Colonic mucosa (tissue), 4 donors: Measurements from ENCODE around the gene GNPTAB. TPM values are rescaled to one million over a fixed set of nuclear protein-coding genes. Genes with fewer than 3 reads are reported as not detected.
A peak's percentile ranks its signal among the peaks of the same experiment; 100 is the strongest.

Experiments used
- DNase-seq: peaks from one replicate; pipeline ENCODE4 v3.0.0-alpha.2; 2020
- H3K27ac ChIP-seq: fragments of 200-600 bp; one replicate; pipeline ENCODE4 v1.8.0; 2021
- H3K27me3 ChIP-seq: fragments of 200-600 bp; one replicate; pipeline ENCODE4 v1.8.0; 2021
- H3K36me3 ChIP-seq: fragments of 200-600 bp; one replicate; pipeline ENCODE4 v1.8.0; 2021
- H3K4me1 ChIP-seq: fragments of 200-600 bp; one replicate; pipeline ENCODE4 v1.8.0; 2021; ENCODE audit warnings: mild to moderate bottlenecking
- H3K4me3 ChIP-seq: fragments of 200-600 bp; one replicate; pipeline ENCODE4 v1.8.0; 2021
- H3K9ac ChIP-seq, 2 donors: one replicate each; pipeline ENCODE4 v1.7.0; 2013; ENCODE audit warnings: control low read depth in 2 of 2, low read depth in 2 of 2, low read length in 2 of 2
- H3K9me3 ChIP-seq: fragments of 200-600 bp; one replicate; pipeline ENCODE4 v1.8.0; 2021
- CTCF ChIP-seq: fragments of 200-600 bp; IDR thresholded peaks from one replicate; pipeline ENCODE4 v1.8.0; 2022; ENCODE audit warnings: antibody characterized with exemption, mild to moderate bottlenecking
- intact Hi-C: fragments of 100-400 bp; cut with DNase I; formaldehyde crosslinking; loops from one replicate; pipeline ENCODE4 v1.14.1; 2022
- total RNA-seq, 2 donors: library from RNA; stranded (reverse); fragmentation: NEBNext Ultra II Directional in 1 of 2; extraction: Animal tissue kit (Norgen Biotek cat#: 25700) in 1 of 2; gene quantifications; one replicate each; pipeline ENCODE4 v1.2.1, GENCODE V29; 2021
- donor health status: healthy.
- donor health status: DM: no; HTN: no; CAD: no.
- donor health status: DM: no; HTN: no; CAD: no.

Gene GNPTAB
- total RNA-seq: 100 to 1,000 TPM in 1 of 2 donors, 10 to 100 TPM in 1; 49.1 to 103 TPM

GRCh38 chr12:101830367-101831325, at the start of gene GNPTAB:
Gene GNPTAB, minus strand, starts transcription at chr12:101830959. Its CDS starts 284 bp downstream, at chr12:101830675.
- intact Hi-C loops: no loop called here
- peak; percentile 95 for DNase-seq
- H3K36me3 ChIP-seq: no peaks in the 10 kb centered on the region
- H3K9me3 ChIP-seq: no peaks in the 10 kb centered on the region
- no peaks in the 10 kb centered on the region for H3K27me3 ChIP-seq
- TF ChIP-seq CTCF: peak; percentile 58
- peak within 1 kb of the TSS; percentile 88 for H3K27ac ChIP-seq
- H3K4me1 ChIP-seq: no peaks in the 10 kb centered on the region
- peak within 1 kb of the TSS; percentile 85 to 92 for H3K9ac ChIP-seq
- H3K4me3 ChIP-seq: peak within 1 kb of the TSS; percentile 93

DNA sequence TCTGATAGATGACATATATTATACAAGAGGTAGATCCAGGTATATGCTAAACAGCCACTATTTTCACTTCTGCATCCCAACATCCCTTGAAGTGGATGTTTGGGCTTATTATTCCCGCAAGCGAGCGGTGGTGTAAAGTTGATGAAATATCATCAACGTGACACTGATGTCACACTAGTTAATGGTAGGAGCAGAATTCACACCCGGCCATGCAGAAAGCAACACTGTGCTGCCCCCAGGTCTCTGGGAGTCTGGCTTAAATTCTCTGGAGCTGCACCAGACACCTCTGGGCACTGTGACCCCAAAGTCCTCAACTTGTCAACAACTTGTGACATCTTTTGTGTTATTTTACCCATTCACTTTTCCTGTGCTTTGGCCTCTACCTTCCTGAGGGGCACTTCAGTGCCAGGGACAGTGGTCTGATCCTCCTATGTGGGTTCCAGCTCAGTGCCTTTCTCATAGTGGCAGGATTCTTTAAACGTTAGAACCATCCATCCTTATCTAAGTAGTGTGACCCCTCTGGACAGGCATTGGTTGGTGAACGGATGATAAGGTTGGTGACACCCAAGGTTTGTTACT, 47.6 kb upstream of the GNPTAB start:
- Histone ChIP-seq H3K36me3 (no peaks in the 10 kb centered on the region), H3K9me3 (no peaks in the 10 kb centered on the region), H3K27me3 (no peaks in the 10 kb centered on the region), H3K9ac (peak overlapping the region; percentile 85 to 96), H3K27ac (peak overlapping the region; percentile 81), H3K4me3 (peak overlapping the region; percentile 64), H3K4me1 (no peaks in the 10 kb centered on the region)
- intact Hi-C loops: no loop called here
- peak; percentile 27 for DNase-seq
- TF ChIP-seq CTCF: no peak

- peak overlapping the region; percentile 81 for H3K27ac ChIP-seq
- DNase-seq: peak; percentile 36
- no peaks in the 10 kb centered on the region for H3K36me3 ChIP-seq
- TF ChIP-seq CTCF: no peak
- H3K27me3 ChIP-seq: no peaks in the 10 kb centered on the region
- H3K9ac ChIP-seq: peak overlapping the region; percentile 85 to 96
- intact Hi-C loops: no loop called here
- H3K4me3 ChIP-seq: peak overlapping the region; percentile 64
- no peaks in the 10 kb centered on the region for H3K4me1 ChIP-seq
- no peaks in the 10 kb centered on the region for H3K9me3 ChIP-seq
These were observed 47.1 kb upstream of the GNPTAB start for GRCh38 chr12:101877806-101878242.

- no peaks in the 10 kb centered on the region for H3K36me3 ChIP-seq
- peak within 1 kb of the TSS; percentile 81 for H3K27ac ChIP-seq
- no peaks in the 10 kb centered on the region for H3K27me3 ChIP-seq
- no peak for TF ChIP-seq CTCF
- no peaks in the 10 kb centered on the region for H3K4me1 ChIP-seq
- peak within 1 kb of the TSS; percentile 85 to 96 for H3K9ac ChIP-seq
- intact Hi-C loops: no loop called here
- DNase-seq: peak; percentile 91
- no peaks in the 10 kb centered on the region for H3K9me3 ChIP-seq
- H3K4me3 ChIP-seq: peak within 1 kb of the TSS; percentile 64
These were observed 46.4 kb upstream of the GNPTAB start, which contains the start of gene DRAM1 for GRCh38 chr12:101876861-101877805. Gene DRAM1, plus strand, starts transcription at chr12:101877580. Its CDS starts 210 bp downstream, at chr12:101877790.
